C4-2B (cell line): Measurements from ENCODE around the gene C2CD4A.

Experiments used
- H3K27ac ChIP-seq: fragments of 450-650 bp; 2 replicates; pipeline ENCODE4 v1.5.1; 2017
- CTCF ChIP-seq: fragments of 450-650 bp; conservative IDR thresholded peaks from 2 replicates; pipeline ENCODE4 v1.5.1; 2017; ENCODE audit warnings: mild to moderate bottlenecking
- ZFX ChIP-seq: fragments of 450-650 bp; IDR thresholded peaks from 2 replicates; pipeline ENCODE4 v1.6.1; 2017

Gene C2CD4A

GRCh38 chr15:62103431-62103830 is 36.7 kb downstream of the C2CD4A start:
- TF ChIP-seq ZFX: no peak
- TF ChIP-seq CTCF: no peak
- no peak overlapping the region for H3K27ac ChIP-seq

DNA sequence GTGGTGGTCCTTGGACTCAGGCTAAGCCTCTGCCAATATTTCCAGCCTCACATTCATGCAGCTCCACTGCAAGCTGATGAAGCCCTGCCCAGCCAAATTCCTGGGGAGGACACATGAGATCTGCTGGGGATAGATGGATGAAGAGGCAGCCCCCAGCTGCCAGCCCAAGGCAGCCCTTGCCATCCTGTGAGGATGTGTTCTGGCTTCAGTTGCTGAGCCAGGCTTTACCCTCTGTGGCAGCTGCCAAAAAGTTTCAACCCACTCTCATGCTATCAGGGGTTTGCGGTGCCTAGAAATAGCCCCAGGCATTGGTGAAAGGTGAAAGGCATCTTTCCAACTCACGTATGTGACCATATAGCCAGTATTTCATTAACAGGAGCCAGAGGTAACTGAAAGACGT is 37.6 kb downstream of the C2CD4A start:
- no peak overlapping the region for H3K27ac ChIP-seq
- TF ChIP-seq ZFX: no peak
- no peak for TF ChIP-seq CTCF

DNA sequence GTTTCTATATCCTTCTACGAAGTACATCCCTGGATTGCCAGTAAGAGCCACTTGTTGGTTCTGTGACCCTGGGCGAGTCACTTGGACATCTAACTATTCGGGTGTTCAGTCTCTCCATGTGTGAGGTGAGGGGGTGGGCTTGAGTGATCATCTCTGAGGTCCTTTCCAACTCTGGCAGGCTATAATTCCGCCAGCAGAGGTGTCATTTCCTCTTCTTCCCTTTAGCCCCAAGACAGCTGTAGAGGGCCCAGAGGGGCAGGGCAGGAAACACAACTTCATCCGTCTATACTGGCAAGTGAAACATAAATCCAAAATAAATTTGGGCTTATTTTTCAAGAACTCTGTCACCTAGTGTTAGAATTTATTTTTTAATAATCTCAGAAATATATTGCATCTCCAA is 38.1 kb downstream of the C2CD4A start:
- TF ChIP-seq ZFX (no peak), CTCF (no peak)
- no peak overlapping the region for H3K27ac ChIP-seq

DNA sequence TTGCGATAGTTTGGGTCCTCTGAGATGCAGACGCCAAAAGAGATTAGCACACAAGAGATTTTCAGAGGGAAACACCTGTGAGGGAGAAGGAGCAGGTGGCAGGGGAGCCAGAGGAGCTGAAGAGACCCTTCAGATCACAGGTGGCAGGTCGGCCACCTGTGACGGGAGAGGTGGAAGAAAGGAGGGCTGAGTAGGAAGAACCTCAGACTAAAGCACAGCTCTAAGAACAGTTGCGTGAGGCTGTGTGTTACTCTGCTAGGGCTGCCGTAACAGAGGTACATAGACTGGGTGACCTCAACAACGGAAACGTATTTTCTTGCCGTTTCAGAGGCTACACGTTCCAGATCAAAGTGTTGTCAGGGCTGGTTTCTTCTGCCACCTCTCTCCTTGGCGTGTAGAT is 38.5 kb downstream of the C2CD4A start:
- no peak overlapping the region for H3K27ac ChIP-seq
- TF ChIP-seq ZFX (no peak), CTCF (no peak)

- TF ChIP-seq CTCF (no peak), ZFX (no peak)
- H3K27ac ChIP-seq: no peak overlapping the region
Observed at GRCh38 chr15:62106096-62106495, 39.3 kb downstream of the C2CD4A start.

GRCh38 chr15:62107571-62108121 is 40.9 kb downstream of the C2CD4A start:
- TF ChIP-seq CTCF (no peak), ZFX (no peak)
- peak overlapping the region; percentile 26; the same call in 1 of the 2 replicates for H3K27ac ChIP-seq

- H3K27ac ChIP-seq: no peak overlapping the region
- TF ChIP-seq ZFX (no peak), CTCF (no peak)
Observed at GRCh38 chr15:62108411-62108810, 41.6 kb downstream of the C2CD4A start.
